CD4-positive, alpha-beta T cell (primary cell): ENCODE data around the gene SETD1B. TPM values are rescaled to one million over a fixed set of nuclear protein-coding genes. Genes with fewer than 3 reads are reported as not detected.

ENCODE experiments used
- ATAC-seq: fragments of 200-7000 bp; cut with Tn5 transposase; one replicate; pipeline ENCODE4 v1.10.0; 2022; ENCODE audit warnings: mild to moderate bottlenecking; ENCODE audit not compliant: poor library complexity
- CTCF ChIA-PET: fragments of 350-600 bp; sonication (Branson Sonifier 250); formaldehyde crosslinking; loops from one replicate; lab custom pipeline; 2021; ENCODE audit warnings: antibody characterized with exemption, inconsistent platforms; lab: Charles Lee
- POLR2A ChIA-PET: fragments of 350-600 bp; sonication (Branson Sonifier 250); formaldehyde crosslinking; loops from one replicate; lab custom pipeline; 2021; ENCODE audit warnings: antibody characterized with exemption, inconsistent platforms; lab: Charles Lee
- DNase-seq, 14 experiments: peaks; one replicate each; pipeline ENCODE4 v3.0.0-alpha.2; 2013 to 2020; ENCODE audit warnings: mixed read lengths in 2 of 14
- H3K27ac ChIP-seq, 2 donors: one replicate each; pipeline versions ENCODE4 v1.5.1 to v1.7.0; 2013; ENCODE audit warnings: low read length in 2 of 2, low read depth in 1 of 2, mild to moderate bottlenecking in 1 of 2
- H3K27me3 ChIP-seq, 2 experiments: 1 replicate in 1 of 2; 2 replicates in 1 of 2; pipeline versions ENCODE4 v1.6.1 to v1.7.0; 2013; ENCODE audit warnings: low read length in 2 of 2, control low read depth in 1 of 2, mild to moderate bottlenecking in 1 of 2, moderate library complexity in 1 of 2; ENCODE audit not compliant: insufficient read depth in 2 of 2, control insufficient read depth in 1 of 2
- H3K36me3 ChIP-seq: one replicate; pipeline ENCODE4 v1.6.1; 2013; ENCODE audit warnings: low read length, control low read depth; ENCODE audit not compliant: insufficient read depth
- H3K4me1 ChIP-seq: one replicate; pipeline ENCODE4 v1.6.1; 2013; ENCODE audit warnings: low read length, control low read depth; ENCODE audit not compliant: insufficient read depth
- H3K4me3 ChIP-seq: one replicate; pipeline ENCODE4 v1.5.1; 2013; ENCODE audit warnings: mild to moderate bottlenecking, low read length, moderate library complexity
- H3K9me3 ChIP-seq, 2 experiments: 1 replicate in 1 of 2; 2 replicates in 1 of 2; pipeline versions ENCODE4 v1.6.1 to v1.7.0; 2013; ENCODE audit warnings: low read length in 2 of 2, mild to moderate bottlenecking in 2 of 2, control low read depth in 1 of 2, moderate library complexity in 1 of 2; ENCODE audit not compliant: control insufficient read depth in 1 of 2, insufficient read depth in 1 of 2
- H3K27ac Mint-ChIP-seq: one replicate; pipeline ENCODE4 v1.8.0; 2020; ENCODE audit warnings: mixed read lengths
- H3K27me3 Mint-ChIP-seq: one replicate; pipeline ENCODE4 v1.8.0; 2021; ENCODE audit warnings: mixed read lengths
- H3K36me3 Mint-ChIP-seq: one replicate; pipeline ENCODE4 v1.8.0; 2021; ENCODE audit warnings: low read depth, mixed read lengths
- H3K4me1 Mint-ChIP-seq: one replicate; pipeline ENCODE4 v1.8.0; 2021; ENCODE audit warnings: low read depth, mixed read lengths
- H3K4me3 Mint-ChIP-seq: one replicate; pipeline ENCODE4 v1.8.0; 2020; ENCODE audit warnings: mild to moderate bottlenecking, mixed read lengths
- H3K9me3 Mint-ChIP-seq: one replicate; pipeline ENCODE4 v1.8.0; 2020; ENCODE audit warnings: mixed read lengths
- CTCF ChIP-seq: fragments of 200-600 bp; IDR thresholded peaks from one replicate; pipeline ENCODE4 v1.8.0; 2022; ENCODE audit warnings: antibody characterized with exemption, mild to moderate bottlenecking
- intact Hi-C, 2 experiments: fragments of 100-400 bp; cut with DNase I in 1 of 2; cut with micrococcal nuclease in 1 of 2; formaldehyde crosslinking; loops; one replicate each; pipeline versions ENCODE4 v1.15.1 to v1.9.0; 2023 to 2025; cut with DNase I, micrococcal nuclease
- total RNA-seq, 174 experiments: library from RNA in 2 of 174; stranded (reverse) in 2 of 174; gene quantifications; one replicate each; pipeline ENCODE4 v1.2.3 and lab custom pipeline; 2021 to 2026

SETD1B gene
- total RNA-seq, 2 experiments from 2014 or later: 146 to 151 TPM

- H3K27me3 ChIP-seq: no peaks in the 10 kb centered on the region
- peak within 1 kb of the TSS; percentile 94 to 99 for H3K27ac ChIP-seq
- H3K36me3 ChIP-seq: peaks cover 40% of the 10 kb centered on the region
- peaks cover 68% of the 10 kb centered on the region for H3K36me3 Mint-ChIP-seq
- ATAC-seq (peak; percentile 3), DNase-seq (peak in 8 of 14 experiments; percentile 51 to 74 (median 63))
- peak within 1 kb of the TSS; percentile 90 for H3K4me3 Mint-ChIP-seq
- H3K9me3 ChIP-seq: no peaks in the 10 kb centered on the region
- no peak for TF ChIP-seq CTCF
- H3K4me1 ChIP-seq: peaks cover 94% of the 10 kb centered on the region
- H3K27ac Mint-ChIP-seq: peak within 1 kb of the TSS; percentile 97
- no peaks in the 10 kb centered on the region for H3K9me3 Mint-ChIP-seq
- peak within 1 kb of the TSS; percentile 94 for H3K4me3 ChIP-seq
- intact Hi-C loops: loop anchor here (5.0 kb wide), 2 partner anchors 81 to 166 kb away; partner anchors contain the start of genes TMEM120B (in 2 of the 2) and ORAI1 (in 1 of the 2)
- ChIA-PET POLR2A (interaction anchor here (0.6 to 34.6 kb wide), 13 partner anchors 5 to 733 kb away, joined by 3 to 1869 read pairs (median 8); partner anchors contain the start of genes KDM2B, KNTC1, ORAI1 and PSMD9), CTCF (interaction anchor here (0.6 to 14.7 kb wide), 29 partner anchors 10 to 302 kb away, joined by 3 to 746 read pairs (median 9); partner anchors contain the start of genes PSMD9, SETD1B and TMEM120B)
- H3K4me1 Mint-ChIP-seq: peaks cover 72% of the 10 kb centered on the region
- no peaks in the 10 kb centered on the region for H3K27me3 Mint-ChIP-seq
Observed at GRCh38 chr12:121793440-121793837, 10.4 kb upstream of the SETD1B start, which contains the start of gene RHOF. Gene RHOF (minus strand): TSS chr12:121793688. CDS start chr12:121793633, 55 bp downstream.

- peak; percentile 97 for TF ChIP-seq CTCF
- Histone ChIP-seq H3K9me3 (no peaks in the 10 kb centered on the region), H3K36me3 (peaks cover 41% of the 10 kb centered on the region), H3K27me3 (no peaks in the 10 kb centered on the region), H3K4me1 (peaks cover 94% of the 10 kb centered on the region), H3K4me3 (peak overlapping the region; percentile 94), H3K27ac (peak overlapping the region; percentile 94 to 99)
- DNase-seq (peak; percentile 90 to 98 (median 95)), ATAC-seq (peak; percentile 48)
- peak overlapping the region; percentile 85 for H3K4me3 Mint-ChIP-seq
- H3K27ac Mint-ChIP-seq: peak overlapping the region; percentile 97
- peaks cover 72% of the 10 kb centered on the region for H3K36me3 Mint-ChIP-seq
- peaks cover 72% of the 10 kb centered on the region for H3K4me1 Mint-ChIP-seq
- intact Hi-C loops: loop anchor here (1.0 to 5.0 kb wide), 9 partner anchors 8 to 167 kb away; partner anchors contain the start of genes PSMD9 (in 2 of the 2), TMEM120B (in 2 of the 2) and ORAI1 (in 1 of the 2)
- H3K9me3 Mint-ChIP-seq: no peaks in the 10 kb centered on the region
- POLR2A ChIA-PET: interaction anchor here (0.6 to 34.6 kb wide), 20 partner anchors 6 to 1530 kb away, joined by 3 to 1869 read pairs (median 6); partner anchors contain the start of genes CFAP251, ORAI1, PSMD9 and RHOF
- CTCF ChIA-PET: interaction anchor here (0.6 to 14.7 kb wide), 50 partner anchors 11 to 707 kb away, joined by 3 to 746 read pairs (median 5); partner anchors contain the start of genes CFAP251, PSMD9, SETD1B and TMEM120B
- no peaks in the 10 kb centered on the region for H3K27me3 Mint-ChIP-seq
Observed at GRCh38 chr12:121793838-121794533, 9.8 kb upstream of the SETD1B start.

- Mint-ChIP-seq H3K4me3 (peak overlapping the region; percentile 85), H3K36me3 (peaks cover 73% of the 10 kb centered on the region), H3K27ac (peak overlapping the region; percentile 97), H3K27me3 (no peaks in the 10 kb centered on the region), H3K9me3 (no peaks in the 10 kb centered on the region), H3K4me1 (peaks cover 71% of the 10 kb centered on the region)
- POLR2A ChIA-PET: interaction anchor here (0.6 to 34.6 kb wide), 20 partner anchors 7 to 1530 kb away, joined by 3 to 1869 read pairs (median 6); partner anchors contain the start of genes CFAP251, ORAI1, PSMD9 and RHOF
- Histone ChIP-seq H3K27ac (peak overlapping the region; percentile 81 to 94), H3K4me1 (peaks cover 93% of the 10 kb centered on the region), H3K4me3 (peak overlapping the region; percentile 37), H3K36me3 (peaks cover 44% of the 10 kb centered on the region), H3K9me3 (no peaks in the 10 kb centered on the region), H3K27me3 (no peaks in the 10 kb centered on the region)
- no peak for TF ChIP-seq CTCF
- intact Hi-C loops: loop anchor here (1.0 to 5.0 kb wide), 10 partner anchors 8 to 167 kb away; partner anchors contain the start of genes PSMD9 (in 2 of the 2), TMEM120B (in 2 of the 2) and ORAI1 (in 1 of the 2)
- CTCF ChIA-PET: interaction anchor here (0.6 to 14.7 kb wide), 50 partner anchors 11 to 706 kb away, joined by 3 to 746 read pairs (median 5); partner anchors contain the start of genes CFAP251, PSMD9, SETD1B and TMEM120B
- DNase-seq (peak in 3 of 14 experiments; percentile 31 to 62 (median 51)), ATAC-seq (peak; percentile 19)
Observed at GRCh38 chr12:121794534-121795033, 9.2 kb upstream of the SETD1B start.
